ENCODE measurements around the gene NR2C1. TPM values are rescaled to one million over a fixed set of nuclear protein-coding genes. Genes with fewer than 3 reads are reported as not detected.

Gene NR2C1
- total and polyA plus RNA-seq, 9 of the 15 experiments (the other 6 are each of a cell fraction or from before 2014, with no cell fraction given): 8.5 to 42.4 (median 35.6) TPM

GRCh38 chr12:95085612-95086011, 12.2 kb upstream of the NR2C1 start:
- no peaks in the 10 kb centered on the region for H3K79me2 ChIP-seq (ENCODE audit: control insufficient read depth, insufficient read depth, low read length)
- POLR2A ChIA-PET: interaction anchor here (0.9 to 2.1 kb wide), 2 partner anchors 11 to 14 kb away, joined by 3 to 10 read pairs; partner anchors contain the start of gene NR2C1
- no peak for ATAC-seq
- H3K4me1 ChIP-seq (replicated peaks in 1 of 2; ENCODE audit: control insufficient read depth in 2 of 2, insufficient read depth in 2 of 2, low read length in 2 of 2): no peaks in the 10 kb centered on the region; a peak in 1 of 5 replicates
- no peaks in the 10 kb centered on the region for H3K27me3 ChIP-seq (ENCODE audit: control insufficient read depth in 2 of 2, insufficient read depth in 2 of 2, low read length in 2 of 2)
- BruUV-seq (replicated peaks): no TSS peak
- in situ Hi-C loops (cut with MboI) (no loop called here), intact Hi-C loops (cut with micrococcal nuclease) (no loop called here)
- peaks cover 15% of the 10 kb centered on the region for H3K36me3 ChIP-seq (ENCODE audit: control insufficient read depth, insufficient read depth, low read length)
- no peaks in the 10 kb centered on the region for H3K9me1 ChIP-seq (ENCODE audit: control insufficient read depth, insufficient read depth, low read length)
- CTCF ChIA-PET (ENCODE audit: low intra/inter-chr PET ratio): no interaction called here
- no peak overlapping the region for H3K4me3 ChIP-seq
- no peak overlapping the region for H3K27ac ChIP-seq (ENCODE audit: extremely low read depth, low read depth, low read length)
- H2AFZ ChIP-seq (ENCODE audit: low read depth, low read length): no peak overlapping the region
- H3K9me3 ChIP-seq (replicated peaks; ENCODE audit: control insufficient read depth, insufficient read depth, low read depth, low read length): no peaks in the 10 kb centered on the region
- H3K4me2 ChIP-seq (ENCODE audit: insufficient read depth, low read length): no peak overlapping the region
- no peak for FAIRE-seq
- H3K9ac ChIP-seq (ENCODE audit: insufficient read depth in 1 of 2, low read depth in 2 of 2, low read length in 2 of 2): no peak overlapping the region
- H4K20me1 ChIP-seq (replicated peaks; ENCODE audit: control insufficient read depth, insufficient read depth, low read length): no peaks in the 10 kb centered on the region
- no peak for DNase-seq (ENCODE audit: extremely low read depth in 1 of 4, low spot score in 3 of 4)
- TF ChIP-seq BCL6 (CRISPR knock-in tag; IDR thresholded peaks at IDR 0.05): no peak
- TF ChIP-seq PREB (CRISPR knock-in tag; IDR thresholded peaks at IDR 0.05): no peak
- no peak for TF ChIP-seq SMAD2 (IDR thresholded peaks at IDR 0.05; ENCODE audit: low read depth, low read length)
- TF ChIP-seq ARNT (IDR thresholded peaks at IDR 0.05): no peak
- TF ChIP-seq ARID1B (IDR thresholded peaks at IDR 0.05): no peak
- TF ChIP-seq NBN (IDR thresholded peaks at IDR 0.05; ENCODE audit: low read depth): no peak
- TF ChIP-seq, protein P1, sequence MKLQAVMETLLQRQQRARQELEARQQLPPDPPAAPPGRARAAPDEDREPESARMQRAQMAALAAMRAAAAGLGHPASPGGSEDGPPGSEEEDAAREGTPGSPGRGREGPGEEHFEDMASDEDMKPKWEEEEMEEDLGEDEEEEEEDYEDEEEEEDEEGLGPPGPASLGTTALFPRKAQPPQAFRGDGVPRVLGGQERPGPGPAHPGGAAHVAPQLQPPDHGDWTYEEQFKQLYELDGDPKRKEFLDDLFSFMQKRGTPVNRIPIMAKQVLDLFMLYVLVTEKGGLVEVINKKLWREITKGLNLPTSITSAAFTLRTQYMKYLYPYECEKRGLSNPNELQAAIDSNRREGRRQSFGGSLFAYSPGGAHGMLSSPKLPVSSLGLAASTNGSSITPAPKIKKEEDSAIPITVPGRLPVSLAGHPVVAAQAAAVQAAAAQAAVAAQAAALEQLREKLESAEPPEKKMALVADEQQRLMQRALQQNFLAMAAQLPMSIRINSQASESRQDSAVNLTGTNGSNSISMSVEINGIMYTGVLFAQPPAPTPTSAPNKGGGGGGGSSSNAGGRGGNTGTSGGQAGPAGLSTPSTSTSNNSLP (IDR thresholded peaks at IDR 0.05; ENCODE audit: borderline replicate concordance, low read depth, low read length): no peak
- TF ChIP-seq, protein P2, sequence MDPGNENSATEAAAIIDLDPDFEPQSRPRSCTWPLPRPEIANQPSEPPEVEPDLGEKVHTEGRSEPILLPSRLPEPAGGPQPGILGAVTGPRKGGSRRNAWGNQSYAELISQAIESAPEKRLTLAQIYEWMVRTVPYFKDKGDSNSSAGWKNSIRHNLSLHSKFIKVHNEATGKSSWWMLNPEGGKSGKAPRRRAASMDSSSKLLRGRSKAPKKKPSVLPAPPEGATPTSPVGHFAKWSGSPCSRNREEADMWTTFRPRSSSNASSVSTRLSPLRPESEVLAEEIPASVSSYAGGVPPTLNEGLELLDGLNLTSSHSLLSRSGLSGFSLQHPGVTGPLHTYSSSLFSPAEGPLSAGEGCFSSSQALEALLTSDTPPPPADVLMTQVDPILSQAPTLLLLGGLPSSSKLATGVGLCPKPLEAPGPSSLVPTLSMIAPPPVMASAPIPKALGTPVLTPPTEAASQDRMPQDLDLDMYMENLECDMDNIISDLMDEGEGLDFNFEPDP (CRISPR knock-in tag; IDR thresholded peaks at IDR 0.05): no peak
- no peak for TF ChIP-seq EP400 (IDR thresholded peaks at IDR 0.05)
- no peak for TF ChIP-seq XRCC5 (IDR thresholded peaks at IDR 0.05; ENCODE audit: low read depth, low read length)
- no peak for TF ChIP-seq STAT5B (CRISPR knock-in tag; IDR thresholded peaks at IDR 0.05)
- TF ChIP-seq RCOR1 (IDR thresholded peaks at IDR 0.05; ENCODE audit: borderline replicate concordance in 1 of 2, low read depth in 2 of 2, low read length in 2 of 2): no peak
- no peak for TF ChIP-seq ZBTB1 (CRISPR knock-in tag; IDR thresholded peaks at IDR 0.05; ENCODE audit: borderline replicate concordance, low read depth)
- TF ChIP-seq ZBTB11 (CRISPR knock-in tag; IDR thresholded peaks at IDR 0.05): no peak
- no peak for TF ChIP-seq ZNF644 (tag; IDR thresholded peaks at IDR 0.05; ENCODE audit: low read depth)
- TF ChIP-seq ERF (CRISPR knock-in tag; IDR thresholded peaks at IDR 0.05): no peak

Data from K562 (cell line).